Heart left ventricle (tissue), 13 donors: Measurements from ENCODE around the gene GYG2.

Experiments used
- CTCF ChIP-seq, 12 donors: fragments of 200-600 bp; sonication (generic) in 4 of 12; IDR thresholded peaks; one replicate each; pipeline versions ENCODE4 v1.5.0 to v1.8.0; 2018 to 2022; ENCODE audit warnings: antibody characterized with exemption in 12 of 12, mild to moderate bottlenecking in 5 of 12
- POLR2A ChIP-seq, 2 donors: fragments of 450-650 bp; IDR thresholded peaks; one replicate each; pipeline ENCODE4 v1.6.1; 2017; ENCODE audit warnings: antibody characterized with exemption in 2 of 2, mild to moderate bottlenecking in 2 of 2, moderate library complexity in 2 of 2
- donor health status: ischemic (EF 13 %, LVEDD 7.1; RV severe dilation, severe dysfunction).
- donor health status: DM: no; HTN: yes; CAD: no.
- donor health status: DM: no; HTN: no; CAD: no.
- donor health status: ischemic (EF 25% LVEDD 6.9; RV normal size, moderate dysfunction).
- donor health status: ischemic (EF 25% LVEDD 5.7; RV mildly dilated, moderate dysfunction).
- donor health status: ischemic (EF 35%, LVEDD 5.7; RV mildly dilated, moderate dysfunction).
- donor health status: nonischemic (EF 11% LVEDD 7.7; RV severe dilation, severe dysfunction).
- donor health status: DM: yes; HTN: yes; CAD: no.
- donor health status: PGD.
- donor health status: ischemic (EF 29% LVEDD 5.4; RV normal size, mild dysfunction).
- donor health status: nonischemic (EF 23%, LVEDD 6.1; RV moderate dilation, normal function).

DNA sequence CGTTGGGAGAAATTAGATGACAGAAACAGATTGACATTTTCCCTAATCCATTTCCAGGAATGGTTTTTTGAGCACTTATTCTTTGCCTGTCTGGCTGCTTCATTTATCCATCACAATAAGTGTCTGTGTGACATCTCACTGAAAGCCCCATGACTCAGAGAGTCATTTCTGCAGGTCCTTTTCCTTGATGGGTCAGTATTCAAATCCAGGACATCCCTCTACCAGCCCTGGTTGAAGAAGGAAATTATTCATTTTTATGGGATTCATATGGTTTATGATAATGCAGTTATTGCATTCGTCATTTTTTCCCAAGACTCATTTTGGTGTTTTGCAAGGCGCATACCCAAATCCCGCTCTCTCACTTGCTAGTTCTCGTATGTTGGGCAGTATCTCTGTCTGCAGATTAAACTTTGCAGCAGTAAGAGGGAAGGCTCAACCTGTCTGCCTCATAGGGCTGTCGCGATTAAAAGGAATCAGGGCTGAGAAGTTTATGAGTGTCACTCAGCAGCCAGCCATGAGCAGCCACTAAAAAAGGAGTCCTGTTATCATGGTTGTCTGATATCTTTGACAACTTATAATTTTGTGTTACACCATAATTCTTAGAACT, 44.0 kb downstream of the GYG2 start:
- TF ChIP-seq CTCF (IDR thresholded peaks at IDR 0.05) (no peak), POLR2A (IDR thresholded peaks at IDR 0.05) (no peak)
